NCI-H2196 treated with DMSO at 0.1 percent for 48 hours (cell line): ENCODE results near the gene FAM174C.

Source experiments
- DNase-seq: peaks from one replicate; lab custom pipeline; 2025; ENCODE audit not compliant: unreplicated experiment; lab: John Stamatoyannopoulos, UW

FAM174C gene

DNA sequence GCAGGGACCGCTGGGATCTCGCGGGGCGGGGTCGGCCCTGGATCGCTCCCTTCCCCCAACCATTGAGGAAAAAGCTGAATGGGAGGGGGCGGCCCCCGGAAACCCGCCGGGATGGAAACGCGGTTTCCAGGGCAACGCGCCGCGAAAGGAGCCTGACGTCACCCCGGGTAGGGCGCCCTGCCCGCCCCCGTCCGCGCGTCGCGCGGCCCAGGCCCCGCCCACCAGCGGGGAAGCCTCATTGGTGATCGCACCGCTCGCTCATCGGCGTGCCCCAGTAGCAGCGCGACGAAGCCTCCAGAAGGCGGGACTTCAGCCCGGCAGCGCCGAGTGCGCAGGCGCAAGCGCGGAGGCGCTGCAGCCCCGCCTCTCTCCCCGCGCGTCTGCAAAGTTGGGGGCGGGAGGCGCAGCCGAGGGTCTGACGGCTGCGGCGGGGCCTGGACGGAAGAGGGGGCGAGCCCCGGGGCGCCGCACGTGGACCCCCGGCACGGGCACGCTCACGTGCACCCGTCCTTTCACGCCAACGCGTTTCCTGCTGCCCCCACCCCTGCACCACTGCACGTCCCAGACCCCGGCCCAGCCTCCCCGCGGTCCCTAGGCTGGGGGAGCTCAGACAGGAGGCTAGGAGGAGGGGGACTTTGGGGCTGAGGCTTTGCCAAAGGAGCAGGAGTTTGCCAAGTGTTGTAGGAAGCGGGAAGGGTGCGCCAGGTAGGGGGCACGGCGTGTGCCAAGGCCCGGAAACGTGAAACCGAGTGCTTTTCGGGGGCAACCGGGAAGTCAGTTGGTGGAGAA, 14.4 kb upstream of the FAM174C start:
- peak; percentile 93 for DNase-seq

DNA sequence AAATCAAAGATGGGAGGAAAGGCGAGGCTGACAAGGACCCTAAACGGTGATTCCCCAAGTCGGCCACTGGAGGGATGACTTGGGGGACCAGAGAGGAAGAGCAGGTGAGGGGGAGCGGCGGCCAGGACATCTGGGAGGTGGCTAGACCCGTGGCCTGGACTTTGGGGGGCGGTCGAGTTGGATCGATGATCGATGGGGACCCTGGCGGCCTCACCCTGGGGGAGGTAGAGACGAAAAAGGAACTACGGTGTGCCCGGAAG, 13.9 kb upstream of the FAM174C start:
- DNase-seq, result no peak

- DNase-seq, result peak; percentile 36
Observed at GRCh38 chr19:1261798-1262622, 13.3 kb upstream of the FAM174C start.

DNA sequence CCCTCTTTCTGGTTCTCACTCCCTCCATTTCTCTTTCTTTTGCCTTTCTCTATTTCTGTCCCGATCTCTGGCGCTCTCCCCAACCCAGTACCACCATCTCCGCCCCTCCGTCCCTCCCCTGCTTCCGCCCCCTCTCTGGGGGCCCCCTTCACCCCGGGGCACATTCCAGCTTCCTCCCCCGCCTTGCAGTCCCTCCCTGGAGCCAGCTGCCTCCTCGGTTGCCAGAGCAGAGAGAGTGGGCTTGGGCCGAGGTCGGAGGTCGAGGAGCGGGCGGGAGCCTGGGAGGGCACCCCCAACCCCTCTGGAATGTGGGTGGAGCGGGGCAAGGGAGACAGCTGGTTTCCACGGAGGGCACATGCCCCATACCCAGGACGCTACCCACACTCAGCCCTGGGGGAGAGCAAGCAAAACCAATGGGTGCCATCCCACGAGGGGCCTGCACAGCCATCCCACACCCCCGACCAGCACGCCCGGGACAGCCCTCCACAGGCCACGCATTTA, 12.7 kb upstream of the FAM174C start:
- no peak for DNase-seq

GRCh38 chr19:1263188-1263587, 12.1 kb upstream of the FAM174C start:
- no peak for DNase-seq

GRCh38 chr19:1264801-1265614, 10.3 kb upstream of the FAM174C start:
- DNase-seq, result no peak

DNA sequence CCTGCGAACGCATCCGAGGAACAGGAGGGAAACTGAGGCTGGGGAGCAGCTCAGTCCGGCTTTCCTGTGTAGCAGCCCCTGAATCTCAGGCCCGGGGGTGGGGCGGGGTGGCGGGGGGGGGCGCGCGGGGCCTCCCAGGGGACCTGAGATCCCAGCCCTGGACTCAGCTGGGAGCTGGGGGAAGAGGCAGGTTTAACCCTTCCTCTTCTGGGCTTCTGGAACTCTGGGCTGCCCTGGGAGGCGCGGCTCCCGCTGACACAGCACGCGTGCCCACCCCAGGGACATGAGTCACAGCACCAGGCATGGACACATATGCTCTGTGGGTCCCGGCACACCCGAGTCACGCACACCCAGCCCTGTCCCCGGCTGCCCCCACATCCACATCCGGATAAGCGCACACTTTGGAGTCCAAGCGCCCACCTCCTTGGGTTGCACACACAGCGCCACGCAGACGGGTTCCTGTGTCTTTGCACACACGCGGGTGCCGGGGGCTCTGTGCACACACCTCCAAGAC, 9.7 kb upstream of the FAM174C start:
- no peak for DNase-seq

GRCh38 chr19:1266129-1266915, 9.0 kb upstream of the FAM174C start:
- DNase-seq, result peak; percentile 72

DNA sequence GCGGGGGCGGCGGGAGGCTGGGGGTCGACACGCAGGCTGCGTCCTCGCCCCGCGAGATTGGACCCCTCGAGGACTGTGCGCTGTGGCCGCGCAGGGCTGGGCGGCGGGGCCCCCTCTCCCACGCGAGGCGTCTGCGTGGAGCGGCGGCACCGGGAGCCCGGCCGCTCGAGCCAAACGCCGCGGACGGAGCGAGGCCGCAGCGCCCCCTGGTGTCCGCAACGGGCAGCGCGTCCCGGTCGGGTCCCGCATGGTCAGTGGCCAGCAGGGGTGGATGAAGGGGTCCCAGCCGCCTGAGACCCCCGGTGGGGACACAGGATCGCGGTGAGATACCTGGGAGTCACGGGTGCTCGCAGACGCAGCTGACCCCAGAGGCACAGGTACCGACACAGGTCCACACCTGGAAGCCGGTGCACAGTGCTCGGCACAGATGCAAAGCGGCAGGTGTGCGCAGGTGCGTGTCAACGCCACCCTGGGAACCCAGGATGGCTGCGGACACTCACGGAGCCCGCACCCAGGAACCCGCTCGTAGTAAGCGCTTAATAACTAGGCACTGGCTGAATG, 8.3 kb upstream of the FAM174C start:
- peak; percentile 43 for DNase-seq

DNA sequence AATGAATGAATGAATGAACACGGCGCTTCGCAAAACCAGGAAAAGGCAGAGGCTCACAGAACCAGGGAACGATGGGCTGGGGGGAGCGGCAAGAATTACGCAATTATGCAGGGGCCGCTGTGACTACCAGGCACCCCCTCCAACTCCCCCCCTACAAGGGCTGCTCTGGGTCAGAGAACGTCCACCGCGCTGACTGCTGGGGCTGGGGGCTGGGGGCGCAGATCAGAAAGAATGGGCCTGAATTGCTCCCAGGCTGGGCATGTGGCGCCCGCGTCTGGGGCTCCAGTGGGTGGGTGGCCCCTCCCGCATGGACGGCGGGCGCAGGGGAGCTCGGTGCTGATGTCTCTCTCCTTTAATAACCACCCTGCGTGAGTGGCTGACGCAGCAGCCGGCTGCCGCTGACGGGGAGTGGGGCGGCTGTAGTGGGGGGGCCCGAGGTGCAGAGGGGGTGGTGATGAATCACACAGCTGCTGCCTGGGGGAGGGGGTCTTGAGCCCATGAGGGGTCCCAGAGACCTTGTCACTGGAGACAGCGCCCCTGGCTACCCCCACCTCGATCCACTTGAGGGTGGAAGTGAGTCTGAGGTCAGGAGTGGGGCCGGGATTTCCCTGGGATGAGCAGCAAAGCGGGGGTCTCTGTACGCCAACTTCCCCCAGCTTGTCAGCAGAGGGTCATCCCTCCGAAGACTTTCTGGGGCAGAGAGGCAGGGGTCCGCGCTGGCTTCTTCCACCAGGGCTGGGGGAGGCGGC, 7.7 kb upstream of the FAM174C start:
- no peak for DNase-seq

GRCh38 chr19:1268226-1269064, 6.9 kb upstream of the FAM174C start:
- no peak for DNase-seq

- DNase-seq, result peak; percentile 97
Observed at GRCh38 chr19:1269065-1269477, 6.3 kb upstream of the FAM174C start, which contains the start of gene CIRBP. Gene CIRBP (plus strand): TSS chr19:1269332. CDS start chr19:1270934, 1,602 bp downstream.

GRCh38 chr19:1269478-1270212, 5.7 kb upstream of the FAM174C start:
- peak; percentile 77 for DNase-seq

- DNase-seq, result no peak
Observed at GRCh38 chr19:1270213-1270853, 5.0 kb upstream of the FAM174C start.

DNA sequence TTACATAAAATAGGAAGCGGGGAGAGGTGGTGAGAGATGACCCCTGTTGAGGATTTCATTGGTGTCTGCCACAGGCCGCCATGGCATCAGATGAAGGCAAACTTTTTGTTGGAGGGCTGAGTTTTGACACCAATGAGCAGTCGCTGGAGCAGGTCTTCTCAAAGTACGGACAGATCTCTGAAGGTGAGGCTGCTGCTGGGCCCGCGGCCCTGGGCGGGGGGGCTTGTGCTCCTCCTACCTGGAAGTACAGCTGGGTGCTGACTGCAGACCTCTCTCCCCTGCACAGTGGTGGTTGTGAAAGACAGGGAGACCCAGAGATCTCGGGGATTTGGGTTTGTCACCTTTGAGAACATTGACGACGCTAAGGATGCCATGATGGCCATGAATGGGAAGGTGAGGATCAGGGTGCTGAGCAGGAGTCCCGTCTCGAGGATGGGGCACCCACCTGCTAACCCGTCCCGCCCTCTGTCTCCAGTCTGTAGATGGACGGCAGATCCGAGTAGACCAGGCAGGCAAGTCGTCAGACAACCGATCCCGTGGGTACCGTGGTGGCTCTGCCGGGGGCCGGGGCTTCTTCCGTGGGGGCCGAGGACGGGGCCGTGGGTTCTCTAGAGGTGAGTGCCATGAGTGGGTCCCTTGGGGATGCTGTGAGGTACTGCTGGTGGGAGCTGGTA, 4.3 kb upstream of the FAM174C start:
- no peak for DNase-seq

DNA sequence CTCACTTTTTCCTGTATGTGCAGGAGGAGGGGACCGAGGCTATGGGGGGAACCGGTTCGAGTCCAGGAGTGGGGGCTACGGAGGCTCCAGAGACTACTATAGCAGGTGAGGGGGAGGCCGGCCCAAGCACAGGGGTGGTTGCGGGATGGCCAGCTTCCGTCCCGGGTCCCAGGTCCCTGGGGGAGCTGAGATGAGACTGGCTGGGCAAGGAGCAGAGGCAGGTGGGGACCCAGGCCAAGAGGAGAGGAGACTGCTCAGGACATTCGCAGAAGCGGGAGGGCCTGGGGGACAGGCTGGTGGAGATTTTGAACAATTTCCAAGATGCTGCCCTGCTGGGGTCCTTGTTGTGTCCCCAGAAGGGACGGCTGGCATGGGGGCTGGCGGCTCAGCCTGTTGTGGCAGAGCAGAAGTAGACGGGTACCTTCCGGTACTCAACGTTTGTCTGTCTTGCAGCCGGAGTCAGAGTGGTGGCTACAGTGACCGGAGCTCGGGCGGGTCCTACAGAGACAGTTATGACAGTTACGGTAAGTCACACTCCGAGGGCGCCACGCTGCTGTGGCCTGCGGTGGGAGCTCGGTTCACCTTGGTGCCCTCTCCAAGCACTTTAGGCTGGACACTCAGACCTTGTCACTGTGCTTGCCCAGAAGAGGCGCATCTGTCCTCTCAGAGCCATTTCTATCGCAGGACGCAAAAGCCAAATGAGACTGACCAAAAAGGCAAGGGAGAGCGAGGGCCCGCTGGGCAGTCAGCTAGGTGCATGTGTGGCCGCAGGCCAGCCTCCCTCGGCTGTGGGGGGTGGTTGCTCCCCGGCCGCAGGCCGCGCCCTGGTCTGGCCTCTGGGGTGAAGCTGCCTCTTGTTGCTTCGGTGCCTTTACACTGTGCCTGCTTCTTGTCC, 3.6 kb upstream of the FAM174C start:
- DNase-seq, result no peak
